Keratinocyte (primary cell): ENCODE measurements around the gene RCBTB2. TPM values are rescaled to one million over a fixed set of nuclear protein-coding genes. Genes with fewer than 3 reads are reported as not detected.

Source experiments
- DNase-seq: peaks from one replicate; pipeline ENCODE4 v3.0.0-alpha.2; 2011; ENCODE audit warnings: low read depth, missing footprints, low spot score
- FAIRE-seq: peaks from 2 replicates; lab custom pipeline; 2011; peaks lifted over from hg19 to GRCh38; lab: Jason Lieb, UNC
- H2AFZ ChIP-seq: 2 replicates; pipeline ENCODE4 v1.6.0; 2012; ENCODE audit warnings: low read length, control low read depth, inconsistent platforms; ENCODE audit not compliant: control insufficient read depth
- H3K27ac ChIP-seq: 2 replicates; pipeline ENCODE4 v1.5.1; 2011; ENCODE audit warnings: low read length; ENCODE audit not compliant: control insufficient read depth, insufficient read depth
- H3K27me3 ChIP-seq: 3 replicates; pipeline ENCODE4 v1.6.0; 2011; ENCODE audit warnings: low read length; ENCODE audit not compliant: control insufficient read depth, insufficient read depth; ENCODE audit errors: extremely low read depth
- H3K36me3 ChIP-seq, 2 experiments: 2 replicates in 1 of 2; 3 replicates in 1 of 2; pipeline ENCODE4 v1.5.1; 2011; ENCODE audit warnings: low read length in 2 of 2, mild to moderate bottlenecking in 1 of 2; ENCODE audit not compliant: control insufficient read depth in 2 of 2, insufficient read depth in 2 of 2; ENCODE audit errors: extremely low read depth in 1 of 2
- H3K4me1 ChIP-seq: 3 replicates; pipeline ENCODE4 v1.5.1; 2011; ENCODE audit warnings: low read length; ENCODE audit not compliant: control insufficient read depth, insufficient read depth; ENCODE audit errors: extremely low read depth
- H3K4me2 ChIP-seq: 3 replicates; pipeline ENCODE4 v1.6.0; 2011; ENCODE audit warnings: low read depth, low read length; ENCODE audit not compliant: control insufficient read depth, insufficient read depth; ENCODE audit errors: extremely low read depth
- H3K4me3 ChIP-seq, 3 experiments: fragments of 200-600 bp in 1 of 3; sonication (generic) in 1 of 3; 2 replicates in 2 of 3; 3 replicates in 1 of 3; pipeline ENCODE4 v1.5.1; 2011 to 2016; ENCODE audit warnings: low read length in 3 of 3, mild to moderate bottlenecking in 3 of 3, control low read depth in 2 of 3, inconsistent platforms in 1 of 3, low read depth in 1 of 3, mixed read lengths in 1 of 3, mixed run types in 1 of 3, moderate library complexity in 1 of 3; ENCODE audit not compliant: control insufficient read depth in 2 of 3, insufficient read depth in 2 of 3; ENCODE audit errors: extremely low read depth in 1 of 3
- H3K79me2 ChIP-seq: 2 replicates; pipeline ENCODE4 v1.6.0; 2012; ENCODE audit warnings: low read length; ENCODE audit not compliant: control insufficient read depth, insufficient read depth
- H3K9ac ChIP-seq: 3 replicates; pipeline ENCODE4 v1.6.0; 2011; ENCODE audit warnings: low read length; ENCODE audit not compliant: control insufficient read depth, insufficient read depth; ENCODE audit errors: extremely low read depth
- H3K9me1 ChIP-seq: 3 replicates; pipeline ENCODE4 v1.6.0; 2011; ENCODE audit warnings: low read length; ENCODE audit not compliant: control insufficient read depth, insufficient read depth; ENCODE audit errors: extremely low read depth
- H3K9me3 ChIP-seq: 2 replicates; pipeline ENCODE4 v1.5.1; 2012; ENCODE audit warnings: low read depth, low read length; ENCODE audit not compliant: control insufficient read depth
- H4K20me1 ChIP-seq: 3 replicates; pipeline ENCODE4 v1.6.0; 2011; ENCODE audit warnings: low read length; ENCODE audit not compliant: control insufficient read depth, insufficient read depth; ENCODE audit errors: extremely low read depth
- CTCF ChIP-seq, 3 experiments: IDR thresholded peaks in 1 of 3; conservative IDR thresholded peaks in 1 of 3; optimal IDR thresholded peaks in 1 of 3; 2 replicates in 2 of 3; 3 replicates in 1 of 3; pipeline versions ENCODE3 to v1.5.1; 2011; ENCODE audit warnings: low read length in 3 of 3, mild to moderate bottlenecking in 3 of 3, moderate library complexity in 2 of 3, control low read depth in 1 of 3, inconsistent platforms in 1 of 3; ENCODE audit not compliant: insufficient read depth in 2 of 3; ENCODE audit errors: extremely low read depth in 1 of 3
- EZH2 ChIP-seq: IDR thresholded peaks from one replicate; pipeline ENCODE4 v1.6.1; 2012; ENCODE audit warnings: inconsistent platforms, mild to moderate bottlenecking, low read length, moderate library complexity
- dilution Hi-C: fragments of 300-500 bp; cut with MboI; formaldehyde crosslinking; loops from one replicate; pipeline ENCODE4 v1.7.0; 2020; ENCODE audit warnings: low sequenced_read_pairs; ENCODE audit not compliant: extremely low pct_ligation_motif_present
- polyA plus RNA-seq, 5 experiments: library from polyadenylated mRNA; depleted of rRNA in 3 of 5; stranded (reverse) in 3 of 5; stranded (forward) in 1 of 5; unstranded in 1 of 5; fragments of >200 nt; gene quantifications; 1 replicate in 1 of 5; 2 replicates in 3 of 5; 3 replicates in 1 of 5; pipeline versions ENCODE4 v1.2.1 to v1.2.3, GENCODE V29; 2011 to 2012; ENCODE audit warnings: missing spikeins in 2 of 5, low read depth in 1 of 5, low replicate concordance in 1 of 5

Gene RCBTB2
- polyA plus RNA-seq, 1 donor (not counting 4 experiments of a cell fraction or from before 2014, with no cell fraction given), result 5.5 TPM

- Histone ChIP-seq H3K36me3 (no peaks in the 10 kb centered on the region), H4K20me1 (no peaks in the 10 kb centered on the region), H3K4me2 (no peak overlapping the region), H2AFZ (no peak overlapping the region), H3K9me3 (no peaks in the 10 kb centered on the region), H3K9me1 (no peaks in the 10 kb centered on the region), H3K4me3 (no peak overlapping the region), H3K9ac (no peak overlapping the region), H3K27me3 (no peaks in the 10 kb centered on the region), H3K79me2 (no peaks in the 10 kb centered on the region), H3K27ac (no peak overlapping the region), H3K4me1 (peaks cover 45% of the 10 kb centered on the region)
- DNase-seq (no peak), FAIRE-seq (no peak)
- dilution Hi-C loops, result no loop called here
- no peak for TF ChIP-seq CTCF (optimal IDR thresholded peaks at IDR 0.05 in 1 of 3, IDR thresholded peaks at IDR 0.05 in 1 of 3, conservative IDR thresholded peaks at IDR 0.05 in 1 of 3; ENCODE audit: extremely low read depth in 1 of 3, insufficient read depth in 2 of 3, low read length in 3 of 3)
- no peak for TF ChIP-seq EZH2
Observed at GRCh38 chr13:48502601-48503319, 30.1 kb downstream of the RCBTB2 start.

- Histone ChIP-seq H3K9ac (no peak overlapping the region), H3K27ac (no peak overlapping the region), H3K4me3 (no peak overlapping the region), H4K20me1 (no peaks in the 10 kb centered on the region), H3K4me2 (no peak overlapping the region), H3K9me1 (no peaks in the 10 kb centered on the region), H3K9me3 (no peaks in the 10 kb centered on the region), H2AFZ (no peak overlapping the region), H3K79me2 (no peaks in the 10 kb centered on the region), H3K4me1 (peaks cover 34% of the 10 kb centered on the region), H3K36me3 (no peaks in the 10 kb centered on the region), H3K27me3 (no peaks in the 10 kb centered on the region)
- FAIRE-seq (no peak), DNase-seq (no peak)
- dilution Hi-C loops, result no loop called here
- TF ChIP-seq CTCF (optimal IDR thresholded peaks at IDR 0.05 in 1 of 3, IDR thresholded peaks at IDR 0.05 in 1 of 3, conservative IDR thresholded peaks at IDR 0.05 in 1 of 3; ENCODE audit: extremely low read depth in 1 of 3, insufficient read depth in 2 of 3, low read length in 3 of 3) (no peak), EZH2 (no peak)
Observed at GRCh38 chr13:48501705-48502104, 31.2 kb downstream of the RCBTB2 start.
